Measurements from ENCODE around the gene SEZ6L2. TPM values are rescaled to one million over a fixed set of nuclear protein-coding genes. Genes with fewer than 3 reads are reported as not detected.
"Not testable (repeated sequence)": the region's sequence is repeated elsewhere in the genome, so short reads cannot be mapped to it uniquely, and the experiment has no call there.

SEZ6L2 gene
- total RNA-seq, 2 experiments from 2014 or later = 0.11 to 0.13 TPM

DNA sequence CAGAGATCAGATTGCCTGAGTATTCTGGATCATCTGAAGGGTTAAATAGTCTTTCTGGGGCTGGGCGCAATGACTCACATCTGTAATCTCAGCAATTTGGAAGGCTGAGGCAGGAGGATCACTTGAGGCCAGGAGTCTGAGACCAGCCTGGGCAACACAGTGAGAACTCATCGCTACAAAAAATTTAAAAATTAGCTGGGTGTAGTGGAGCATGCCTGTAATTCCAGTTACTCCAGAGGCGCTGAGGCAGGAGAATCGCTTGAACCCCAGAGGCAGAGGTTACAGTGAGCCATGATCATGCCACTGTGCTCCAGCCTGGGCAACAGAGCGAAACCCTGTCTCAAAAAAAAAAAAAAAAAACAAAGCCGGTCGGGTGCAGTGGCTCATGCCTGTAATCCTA lies 63.4 kb downstream of the SEZ6L2 start:
- H3K9me3 Mint-ChIP-seq = no peaks in the 10 kb centered on the region
- no peak overlapping the region for H3K4me3 Mint-ChIP-seq
- DNase-seq (no peak), ATAC-seq (no peak)
- no peak overlapping the region for H3K27ac Mint-ChIP-seq
- ChIA-PET CTCF (interaction anchor here (3.6 kb wide), 1 partner anchor 12 kb away, joined by 18 read pairs; no protein-coding TSS in a partner anchor), POLR2A (interaction anchor here (0.7 kb wide), 1 partner anchor 159 kb away, joined by 4 read pairs; the partner anchor contains the start of gene HIRIP3)
- H3K36me3 Mint-ChIP-seq (ENCODE audit: low read depth) = peaks cover 19% of the 10 kb centered on the region
- intact Hi-C loops (cut with micrococcal nuclease) = no loop called here
- H3K27me3 Mint-ChIP-seq = no peaks in the 10 kb centered on the region
- TF ChIP-seq, protein P1, sequence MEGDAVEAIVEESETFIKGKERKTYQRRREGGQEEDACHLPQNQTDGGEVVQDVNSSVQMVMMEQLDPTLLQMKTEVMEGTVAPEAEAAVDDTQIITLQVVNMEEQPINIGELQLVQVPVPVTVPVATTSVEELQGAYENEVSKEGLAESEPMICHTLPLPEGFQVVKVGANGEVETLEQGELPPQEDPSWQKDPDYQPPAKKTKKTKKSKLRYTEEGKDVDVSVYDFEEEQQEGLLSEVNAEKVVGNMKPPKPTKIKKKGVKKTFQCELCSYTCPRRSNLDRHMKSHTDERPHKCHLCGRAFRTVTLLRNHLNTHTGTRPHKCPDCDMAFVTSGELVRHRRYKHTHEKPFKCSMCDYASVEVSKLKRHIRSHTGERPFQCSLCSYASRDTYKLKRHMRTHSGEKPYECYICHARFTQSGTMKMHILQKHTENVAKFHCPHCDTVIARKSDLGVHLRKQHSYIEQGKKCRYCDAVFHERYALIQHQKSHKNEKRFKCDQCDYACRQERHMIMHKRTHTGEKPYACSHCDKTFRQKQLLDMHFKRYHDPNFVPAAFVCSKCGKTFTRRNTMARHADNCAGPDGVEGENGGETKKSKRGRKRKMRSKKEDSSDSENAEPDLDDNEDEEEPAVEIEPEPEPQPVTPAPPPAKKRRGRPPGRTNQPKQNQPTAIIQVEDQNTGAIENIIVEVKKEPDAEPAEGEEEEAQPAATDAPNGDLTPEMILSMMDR (IDR thresholded peaks at IDR 0.05) = no peak
- peaks cover 14% of the 10 kb centered on the region for H3K4me1 Mint-ChIP-seq (ENCODE audit: low read depth)

DNA sequence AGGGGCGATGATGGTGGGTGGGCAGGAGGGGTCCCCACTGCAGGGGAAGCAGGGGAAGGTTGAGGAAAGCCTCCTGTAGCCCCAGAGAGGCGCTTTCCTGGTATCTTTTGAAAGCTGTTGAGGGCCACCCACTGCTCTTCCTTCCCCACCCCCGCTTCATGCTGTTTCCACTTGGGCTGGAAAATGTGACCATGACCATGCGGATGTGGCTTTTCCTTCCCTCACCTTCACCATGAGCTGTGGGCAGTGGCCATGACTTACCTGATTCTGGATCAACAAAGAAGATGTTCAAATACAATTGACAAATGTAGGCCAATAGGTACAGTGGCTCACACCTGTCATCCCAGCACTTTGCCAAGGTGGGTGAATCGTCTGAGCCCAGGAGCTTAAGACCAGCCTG lies 65.3 kb downstream of the SEZ6L2 start:
- Mint-ChIP-seq H3K27me3 (no peaks in the 10 kb centered on the region), H3K4me3 (no peak overlapping the region), H3K4me1 (ENCODE audit: low read depth) (peaks cover 24% of the 10 kb centered on the region), H3K27ac (no peak overlapping the region), H3K36me3 (ENCODE audit: low read depth) (peaks cover 19% of the 10 kb centered on the region), H3K9me3 (no peaks in the 10 kb centered on the region)
- no peak for ATAC-seq
- POLR2A ChIA-PET = interaction anchor here (0.6 kb wide), 1 partner anchor 147 kb away, joined by 3 read pairs; no protein-coding TSS in a partner anchor
- intact Hi-C loops (cut with micrococcal nuclease) = no loop called here
- TF ChIP-seq, protein P1 (IDR thresholded peaks at IDR 0.05) = no peak
- CTCF ChIA-PET = interaction anchor here (1.4 kb wide), 2 partner anchors 9 to 14 kb away, joined by 3 to 5 read pairs; no protein-coding TSS in a partner anchor
- peak; percentile 40 for DNase-seq

DNA sequence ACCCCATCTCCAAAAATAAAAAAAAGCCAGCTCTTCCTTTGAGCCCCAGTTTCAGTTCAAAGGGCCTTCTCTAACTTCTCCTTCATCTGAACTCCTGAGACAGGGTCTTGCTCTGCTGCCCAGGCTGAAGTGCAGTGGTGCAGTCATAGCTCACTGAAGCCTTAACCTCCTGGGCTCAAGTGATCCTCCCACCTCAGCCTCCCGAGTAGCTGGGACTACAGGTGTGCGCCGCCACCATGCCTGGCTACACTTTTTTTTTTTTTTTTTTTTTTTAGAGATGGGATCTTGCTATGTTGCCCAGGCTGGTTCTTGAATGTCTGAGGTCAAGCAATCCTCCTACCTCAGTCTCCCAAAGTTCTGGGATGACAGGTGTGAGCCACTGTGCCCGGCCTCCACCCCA lies 66.1 kb downstream of the SEZ6L2 start:
- DNase-seq; H3K9me3 Mint-ChIP-seq; H3K4me3 Mint-ChIP-seq; POLR2A ChIA-PET; ATAC-seq; intact Hi-C loops (cut with micrococcal nuclease); H3K27ac Mint-ChIP-seq; CTCF ChIA-PET; H3K27me3 Mint-ChIP-seq: not testable (repeated sequence)
- Mint-ChIP-seq H3K4me1 (ENCODE audit: low read depth) (peaks cover 26% of the 10 kb centered on the region), H3K36me3 (ENCODE audit: low read depth) (peaks cover 19% of the 10 kb centered on the region)

DNA sequence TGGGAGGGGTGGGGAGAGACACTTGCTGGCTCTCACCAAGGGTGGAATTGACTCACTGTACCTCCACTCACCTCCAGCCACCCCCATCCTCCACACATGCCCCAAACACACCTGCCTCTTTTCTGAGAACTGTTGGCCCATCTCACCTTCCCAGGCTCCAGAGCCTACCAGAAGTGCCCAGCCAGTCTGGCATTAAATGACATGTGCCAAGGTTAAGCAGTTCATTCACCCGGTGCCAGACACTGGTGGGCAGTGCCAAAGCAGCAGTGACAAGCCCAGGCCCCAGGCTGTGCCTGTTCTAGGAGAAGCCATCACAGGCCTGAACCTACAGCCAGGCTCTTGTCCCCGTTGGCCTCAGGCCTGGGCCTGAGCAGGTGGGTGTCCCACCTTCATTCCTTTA lies 67.9 kb downstream of the SEZ6L2 start:
- POLR2A ChIA-PET = no interaction called here

DNA sequence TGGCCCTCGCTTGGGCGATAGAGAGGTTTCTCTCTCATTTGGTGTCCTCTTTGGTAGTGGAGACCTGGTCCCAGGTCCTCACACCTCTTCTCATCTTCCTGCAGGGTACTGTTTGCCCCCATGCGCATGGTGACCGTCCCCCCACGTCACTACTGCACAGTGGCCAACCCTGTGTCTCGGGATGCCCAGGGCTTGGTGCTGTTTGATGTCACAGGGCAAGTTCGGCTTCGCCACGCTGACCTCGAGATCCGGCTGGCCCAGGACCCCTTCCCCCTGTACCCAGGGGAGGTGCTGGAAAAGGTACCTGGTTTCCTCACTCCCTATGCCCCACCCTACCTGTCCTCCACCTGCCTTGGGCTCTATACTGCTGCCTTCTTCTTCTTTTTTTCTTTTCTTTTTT lies 68.6 kb downstream of the SEZ6L2 start:
- Mint-ChIP-seq H3K4me1 (ENCODE audit: low read depth) (peaks cover 45% of the 10 kb centered on the region), H3K27me3 (no peaks in the 10 kb centered on the region), H3K36me3 (ENCODE audit: low read depth) (peaks cover 16% of the 10 kb centered on the region), H3K27ac (no peak overlapping the region), H3K9me3 (no peaks in the 10 kb centered on the region), H3K4me3 (no peak overlapping the region)
- DNase-seq (no peak), ATAC-seq (no peak)
- TF ChIP-seq, protein P1 (IDR thresholded peaks at IDR 0.05) = no peak
- POLR2A ChIA-PET = no interaction called here
- intact Hi-C loops (cut with micrococcal nuclease) = no loop called here
- CTCF ChIA-PET = no interaction called here

More for the DNA sequence above, 67.9 kb downstream of the SEZ6L2 start:
- no peak for DNase-seq
- Mint-ChIP-seq H3K36me3 (ENCODE audit: low read depth) (peaks cover 16% of the 10 kb centered on the region), H3K4me3 (no peak overlapping the region), H3K27ac (no peak overlapping the region), H3K9me3 (no peaks in the 10 kb centered on the region), H3K27me3 (no peaks in the 10 kb centered on the region), H3K4me1 (ENCODE audit: low read depth) (peaks cover 40% of the 10 kb centered on the region)
- intact Hi-C loops (cut with micrococcal nuclease) = no loop called here
- TF ChIP-seq, protein P1 (IDR thresholded peaks at IDR 0.05) = no peak
- ATAC-seq = no peak
- CTCF ChIA-PET = no interaction called here
